Activated naive CD4-positive, alpha-beta T cell treated with anti-CD3 and anti-CD28 coated beads for 36 hours (primary cell): Measurements from ENCODE around the gene PIK3C2G. TPM values are rescaled to one million over a fixed set of nuclear protein-coding genes. Genes with fewer than 3 reads are reported as not detected.

Experiments
- CTCF ChIA-PET: fragments of 350-600 bp; sonication (Branson Sonifier 250); formaldehyde crosslinking; loops from one replicate; lab custom pipeline; 2021; ENCODE audit warnings: antibody characterized with exemption; lab: Charles Lee
- DNase-seq: peaks from one replicate; pipeline ENCODE4 v3.0.0-alpha.2; 2020
- H3K27ac Mint-ChIP-seq: one replicate; pipeline ENCODE4 v1.8.0; 2021; ENCODE audit warnings: mild to moderate bottlenecking, mixed read lengths
- H3K27me3 Mint-ChIP-seq: one replicate; pipeline ENCODE4 v1.8.0; 2021; ENCODE audit warnings: low read depth, mixed read lengths
- H3K36me3 Mint-ChIP-seq: one replicate; pipeline ENCODE4 v1.8.0; 2021; ENCODE audit warnings: low read depth, mixed read lengths
- H3K4me1 Mint-ChIP-seq: one replicate; pipeline ENCODE4 v1.8.0; 2021; ENCODE audit warnings: low read depth, mixed read lengths
- H3K4me3 Mint-ChIP-seq: one replicate; pipeline ENCODE4 v1.8.0; 2021; ENCODE audit warnings: mild to moderate bottlenecking, moderate library complexity, mixed read lengths
- H3K9me3 Mint-ChIP-seq: one replicate; pipeline ENCODE4 v1.8.0; 2021; ENCODE audit warnings: mixed read lengths
- intact Hi-C: fragments of 100-400 bp; cut with micrococcal nuclease; formaldehyde crosslinking; loops from one replicate; pipeline ENCODE4 v1.15.1; 2023
- total RNA-seq, 2 experiments: library from RNA; stranded (reverse); gene quantifications; one replicate each; pipeline ENCODE4 v1.2.3, GENCODE V29; 2021

The PIK3C2G gene
- total RNA-seq, 2 experiments from 2014 or later: not detected

GRCh38 chr12:18430425-18431048, 169.2 kb downstream of the PIK3C2G start:
- Mint-ChIP-seq H3K27me3 (no peaks in the 10 kb centered on the region), H3K9me3 (peaks cover 9% of the 10 kb centered on the region), H3K36me3 (no peaks in the 10 kb centered on the region), H3K4me3 (no peak overlapping the region), H3K27ac (no peak overlapping the region), H3K4me1 (no peaks in the 10 kb centered on the region)
- CTCF ChIA-PET: interaction anchor here (0.6 kb wide), 1 partner anchor 785 kb away, joined by 4 read pairs; no protein-coding TSS in a partner anchor
- intact Hi-C loops: no loop called here
- peak; percentile 5 for DNase-seq

GRCh38 chr12:18431771-18432170, 170.5 kb downstream of the PIK3C2G start:
- H3K4me1 Mint-ChIP-seq: no peaks in the 10 kb centered on the region
- CTCF ChIA-PET: no interaction called here

GRCh38 chr12:18432206-18432605, 170.9 kb downstream of the PIK3C2G start:
- CTCF ChIA-PET: no interaction called here
- Mint-ChIP-seq H3K9me3 (peaks cover 6% of the 10 kb centered on the region), H3K27ac (no peak overlapping the region), H3K4me1 (no peaks in the 10 kb centered on the region), H3K27me3 (no peaks in the 10 kb centered on the region), H3K4me3 (no peak overlapping the region), H3K36me3 (no peaks in the 10 kb centered on the region)
- intact Hi-C loops: no loop called here
- no peak for DNase-seq

More at GRCh38 chr12:18431771-18432170, 170.5 kb downstream of the PIK3C2G start:
- Mint-ChIP-seq H3K36me3 (no peaks in the 10 kb centered on the region), H3K4me3 (no peak overlapping the region), H3K27me3 (no peaks in the 10 kb centered on the region), H3K9me3 (peaks cover 6% of the 10 kb centered on the region), H3K27ac (no peak overlapping the region)
- intact Hi-C loops: no loop called here
- no peak for DNase-seq

GRCh38 chr12:18436170-18436569, 174.9 kb downstream of the PIK3C2G start:
- no peak overlapping the region for H3K4me3 Mint-ChIP-seq
- DNase-seq: no peak
- CTCF ChIA-PET: no interaction called here
- H3K9me3 Mint-ChIP-seq: peaks cover 4% of the 10 kb centered on the region
- no peaks in the 10 kb centered on the region for H3K27me3 Mint-ChIP-seq
- no peaks in the 10 kb centered on the region for H3K4me1 Mint-ChIP-seq
- no peak overlapping the region for H3K27ac Mint-ChIP-seq
- intact Hi-C loops: no loop called here
- H3K36me3 Mint-ChIP-seq: no peaks in the 10 kb centered on the region

GRCh38 chr12:18439541-18439940, 178.2 kb downstream of the PIK3C2G start:
- H3K27ac Mint-ChIP-seq: no peak overlapping the region
- CTCF ChIA-PET: no interaction called here
- no peak overlapping the region for H3K4me3 Mint-ChIP-seq
- no peaks in the 10 kb centered on the region for H3K27me3 Mint-ChIP-seq
- DNase-seq: no peak
- H3K9me3 Mint-ChIP-seq: peaks cover 4% of the 10 kb centered on the region
- H3K36me3 Mint-ChIP-seq: no peaks in the 10 kb centered on the region
- no peaks in the 10 kb centered on the region for H3K4me1 Mint-ChIP-seq
- intact Hi-C loops: no loop called here

GRCh38 chr12:18443768-18444437, 182.6 kb downstream of the PIK3C2G start:
- Mint-ChIP-seq H3K9me3 (no peaks in the 10 kb centered on the region), H3K27me3 (no peaks in the 10 kb centered on the region), H3K27ac (no peak overlapping the region), H3K36me3 (no peaks in the 10 kb centered on the region), H3K4me1 (no peaks in the 10 kb centered on the region), H3K4me3 (no peak overlapping the region)
- intact Hi-C loops: no loop called here
- no peak for DNase-seq
- CTCF ChIA-PET: no interaction called here

GRCh38 chr12:18446061-18446644, 184.8 kb downstream of the PIK3C2G start:
- Mint-ChIP-seq H3K27ac (no peak overlapping the region), H3K4me1 (no peaks in the 10 kb centered on the region), H3K4me3 (no peak overlapping the region), H3K27me3 (no peaks in the 10 kb centered on the region), H3K36me3 (no peaks in the 10 kb centered on the region), H3K9me3 (peaks cover 5% of the 10 kb centered on the region)
- intact Hi-C loops: no loop called here
- DNase-seq: no peak
- CTCF ChIA-PET: no interaction called here

GRCh38 chr12:18454330-18454729, 193.0 kb downstream of the PIK3C2G start:
- H3K9me3 Mint-ChIP-seq: peaks cover 7% of the 10 kb centered on the region
- intact Hi-C loops: no loop called here
- H3K27me3 Mint-ChIP-seq: no peaks in the 10 kb centered on the region
- no peaks in the 10 kb centered on the region for H3K36me3 Mint-ChIP-seq
- no peak overlapping the region for H3K4me3 Mint-ChIP-seq
- H3K4me1 Mint-ChIP-seq: no peaks in the 10 kb centered on the region
- H3K27ac Mint-ChIP-seq: no peak overlapping the region
- no peak for DNase-seq
- CTCF ChIA-PET: no interaction called here

GRCh38 chr12:18456344-18456743, 195.0 kb downstream of the PIK3C2G start:
- no peak overlapping the region for H3K27ac Mint-ChIP-seq
- H3K4me3 Mint-ChIP-seq: no peak overlapping the region
- H3K4me1 Mint-ChIP-seq: no peaks in the 10 kb centered on the region
- CTCF ChIA-PET: interaction anchor here (0.6 kb wide), 1 partner anchor 466 kb away, joined by 3 read pairs; no protein-coding TSS in a partner anchor
- H3K36me3 Mint-ChIP-seq: no peaks in the 10 kb centered on the region
- intact Hi-C loops: no loop called here
- no peak for DNase-seq
- H3K9me3 Mint-ChIP-seq: peaks cover 4% of the 10 kb centered on the region
- H3K27me3 Mint-ChIP-seq: no peaks in the 10 kb centered on the region

GRCh38 chr12:18457362-18457761, 196.0 kb downstream of the PIK3C2G start:
- intact Hi-C loops: no loop called here
- Mint-ChIP-seq H3K4me3 (no peak overlapping the region), H3K27ac (no peak overlapping the region), H3K27me3 (no peaks in the 10 kb centered on the region), H3K36me3 (no peaks in the 10 kb centered on the region), H3K9me3 (peaks cover 4% of the 10 kb centered on the region), H3K4me1 (no peaks in the 10 kb centered on the region)
- CTCF ChIA-PET: no interaction called here
- DNase-seq: no peak

- no peak overlapping the region for H3K4me3 Mint-ChIP-seq
- no peak overlapping the region for H3K27ac Mint-ChIP-seq
- no peaks in the 10 kb centered on the region for H3K27me3 Mint-ChIP-seq
- intact Hi-C loops: no loop called here
- no peak for DNase-seq
- CTCF ChIA-PET: interaction anchor here (0.6 kb wide), 1 partner anchor 794 kb away, joined by 3 read pairs; no protein-coding TSS in a partner anchor
- H3K4me1 Mint-ChIP-seq: no peaks in the 10 kb centered on the region
- peaks cover 3% of the 10 kb centered on the region for H3K9me3 Mint-ChIP-seq
- H3K36me3 Mint-ChIP-seq: no peaks in the 10 kb centered on the region
Measured at GRCh38 chr12:18461758-18462157, 200.4 kb downstream of the PIK3C2G start.

GRCh38 chr12:18462442-18462841, 201.1 kb downstream of the PIK3C2G start:
- H3K36me3 Mint-ChIP-seq: no peaks in the 10 kb centered on the region

More at GRCh38 chr12:18462442-18462841, 201.1 kb downstream of the PIK3C2G start:
- Mint-ChIP-seq H3K27me3 (no peaks in the 10 kb centered on the region), H3K9me3 (peaks cover 3% of the 10 kb centered on the region), H3K27ac (no peak overlapping the region), H3K4me3 (no peak overlapping the region), H3K4me1 (no peaks in the 10 kb centered on the region)
- CTCF ChIA-PET: no interaction called here
- intact Hi-C loops: no loop called here
- no peak for DNase-seq
